Hepatocyte (in vitro differentiated cells): ENCODE data around the gene DCN. TPM values are rescaled to one million over a fixed set of nuclear protein-coding genes. Genes with fewer than 3 reads are reported as not detected.

Source experiments
- DNase-seq: peaks from one replicate; pipeline ENCODE4 v3.0.0-alpha.2; 2016; ENCODE audit warnings: low spot score
- H2AFZ ChIP-seq: fragments of 200-600 bp; sonication (generic); 2 replicates; pipeline ENCODE4 v1.6.0; 2016; ENCODE audit warnings: antibody characterized with exemption, mild to moderate bottlenecking
- H3K27ac ChIP-seq: fragments of 200-600 bp; sonication (generic); 2 replicates; pipeline ENCODE4 v1.5.1; 2016; ENCODE audit warnings: mild to moderate bottlenecking
- H3K27me3 ChIP-seq: fragments of 200-600 bp; sonication (generic); 2 replicates; pipeline ENCODE4 v1.6.1; 2016
- H3K36me3 ChIP-seq: fragments of 200-600 bp; sonication (generic); replicated peaks from 2 replicates; pipeline ENCODE4 v1.5.1; 2016; ENCODE audit warnings: low read depth; ENCODE audit not compliant: insufficient read depth
- H3K4me1 ChIP-seq: fragments of 200-600 bp; sonication (generic); 2 replicates; pipeline ENCODE4 v1.5.1; 2016; ENCODE audit warnings: mild to moderate bottlenecking, moderate library complexity; ENCODE audit not compliant: insufficient read depth
- H3K4me2 ChIP-seq: fragments of 200-600 bp; sonication (generic); 2 replicates; pipeline ENCODE4 v1.6.0; 2016
- H3K4me3 ChIP-seq: fragments of 200-600 bp; sonication (generic); 2 replicates; pipeline ENCODE4 v1.5.1; 2016; ENCODE audit warnings: mild to moderate bottlenecking
- H3K79me2 ChIP-seq: fragments of 200-600 bp; sonication (generic); 2 replicates; pipeline ENCODE4 v1.6.0; 2017; ENCODE audit warnings: mild to moderate bottlenecking
- H3K9me2 ChIP-seq: fragments of 200-600 bp; sonication (generic); replicated peaks from 2 replicates; pipeline ENCODE4 v1.6.0; 2017; ENCODE audit warnings: mild to moderate bottlenecking; ENCODE audit not compliant: insufficient read depth
- H3K9me3 ChIP-seq: fragments of 200-600 bp; sonication (generic); 2 replicates; pipeline ENCODE4 v1.5.1; 2016; ENCODE audit warnings: low read depth, mild to moderate bottlenecking
- H4K20me1 ChIP-seq: fragments of 200-600 bp; sonication (generic); 2 replicates; pipeline ENCODE4 v1.6.0; 2016; ENCODE audit warnings: mild to moderate bottlenecking; ENCODE audit not compliant: insufficient read depth, poor library complexity, severe bottlenecking
- CTCF ChIP-seq: fragments of 200-600 bp; sonication (generic); IDR thresholded peaks from 2 replicates; pipeline ENCODE4 v1.5.1; 2016; ENCODE audit warnings: antibody characterized with exemption, mild to moderate bottlenecking; ENCODE audit not compliant: poor library complexity
- EZH2 ChIP-seq: fragments of 200-600 bp; sonication (generic); IDR thresholded peaks from 2 replicates; pipeline ENCODE4 v1.6.1; 2016; ENCODE audit warnings: antibody characterized with exemption, mild to moderate bottlenecking, borderline replicate concordance
- EZH2phosphoT487 ChIP-seq: fragments of 200-600 bp; sonication (generic); IDR thresholded peaks from one replicate; pipeline ENCODE4 v1.6.1; 2018; ENCODE audit warnings: antibody characterized with exemption, mild to moderate bottlenecking, low read depth, moderate library complexity; ENCODE audit not compliant: unreplicated experiment, severe bottlenecking
- WGBS: methylation state at CpG from one replicate; pipeline ENCODE4 v1.1.6; 2016; ENCODE audit warnings: low lambda C conversion rate; ENCODE audit errors: missing lambda C conversion rate; 5-methylcytosine and 5-hydroxymethylcytosine counted together
- polyA plus RNA-seq: library from polyadenylated mRNA; unstranded; fragments of >200 nt; fragmentation: Nextera tagmentation; extraction: Ambion mirVana; gene quantifications from 2 replicates; pipeline ENCODE4 v1.2.1, GENCODE V29; 2016
- total RNA-seq: library from RNA; depleted of rRNA; stranded (reverse); fragments of >200 nt; gene quantifications from 2 replicates; pipeline ENCODE4 v1.2.3, GENCODE V29; 2014

Gene DCN
- total and polyA plus RNA-seq, 2 experiments from 2014 or later = 1,996 to 2,382 TPM

GRCh38 chr12:91176915-91177314 is 5.7 kb downstream of the DCN start:
- no peak for TF ChIP-seq EZH2phosphoT487
- no peak for TF ChIP-seq EZH2
- TF ChIP-seq CTCF = no peak
- no peak overlapping the region for H2AFZ ChIP-seq
- H3K9me2 ChIP-seq = no peaks in the 10 kb centered on the region
- H3K4me1 ChIP-seq = peaks cover 3% of the 10 kb centered on the region
- H3K4me2 ChIP-seq = peak overlapping the region; percentile 69
- no peak for DNase-seq
- 91% methylated on average over 3 of the region's 3 CpGs for WGBS
- H3K4me3 ChIP-seq = no peak overlapping the region
- peaks cover 57% of the 10 kb centered on the region for H3K79me2 ChIP-seq
- no peaks in the 10 kb centered on the region for H3K36me3 ChIP-seq
- H3K9me3 ChIP-seq = no peaks in the 10 kb centered on the region
- H3K27ac ChIP-seq = peak overlapping the region; percentile 88
- no peaks in the 10 kb centered on the region for H3K27me3 ChIP-seq
- no peaks in the 10 kb centered on the region for H4K20me1 ChIP-seq

- Histone ChIP-seq H3K9me2 (no peaks in the 10 kb centered on the region), H3K4me2 (peak overlapping the region; percentile 69), H3K4me1 (peaks cover 3% of the 10 kb centered on the region), H2AFZ (no peak overlapping the region), H3K36me3 (no peaks in the 10 kb centered on the region), H3K9me3 (no peaks in the 10 kb centered on the region), H3K27ac (peak overlapping the region; percentile 88), H3K4me3 (no peak overlapping the region), H3K79me2 (peaks cover 57% of the 10 kb centered on the region), H3K27me3 (no peaks in the 10 kb centered on the region), H4K20me1 (no peaks in the 10 kb centered on the region)
- TF ChIP-seq EZH2 (no peak), CTCF (no peak), EZH2phosphoT487 (no peak)
- no peak for DNase-seq
- 93% methylated on average over 2 of the region's 2 CpGs for WGBS
These were observed 6.3 kb downstream of the DCN start for GRCh38 chr12:91176358-91176757.

GRCh38 chr12:91173124-91173523 is 9.5 kb downstream of the DCN start:
- Histone ChIP-seq H3K4me1 (peaks cover 3% of the 10 kb centered on the region), H3K27ac (no peak overlapping the region), H3K79me2 (peaks cover 46% of the 10 kb centered on the region), H4K20me1 (no peaks in the 10 kb centered on the region), H3K9me3 (no peaks in the 10 kb centered on the region), H3K4me2 (peak overlapping the region; percentile 69), H3K36me3 (no peaks in the 10 kb centered on the region), H3K9me2 (no peaks in the 10 kb centered on the region), H2AFZ (no peak overlapping the region), H3K27me3 (no peaks in the 10 kb centered on the region), H3K4me3 (no peak overlapping the region)
- DNase-seq = no peak
- WGBS = 64% methylated on average over 1 of the region's 1 CpG
- no peak for TF ChIP-seq EZH2
- TF ChIP-seq EZH2phosphoT487 = no peak
- no peak for TF ChIP-seq CTCF

- no peak overlapping the region for H3K27ac ChIP-seq
- H4K20me1 ChIP-seq = no peaks in the 10 kb centered on the region
- H3K79me2 ChIP-seq = peaks cover 52% of the 10 kb centered on the region
- H2AFZ ChIP-seq = no peak overlapping the region
- no peak overlapping the region for H3K4me3 ChIP-seq
- no peak overlapping the region for H3K4me2 ChIP-seq
- TF ChIP-seq EZH2phosphoT487 (no peak), CTCF (no peak), EZH2 (no peak)
- no peak for DNase-seq
- H3K9me2 ChIP-seq = no peaks in the 10 kb centered on the region
- peaks cover 3% of the 10 kb centered on the region for H3K4me1 ChIP-seq
- no peaks in the 10 kb centered on the region for H3K36me3 ChIP-seq
- H3K9me3 ChIP-seq = no peaks in the 10 kb centered on the region
- no peaks in the 10 kb centered on the region for H3K27me3 ChIP-seq
These were observed 10.5 kb downstream of the DCN start for GRCh38 chr12:91172096-91172495.
